H9 (cell line): ENCODE results near the gene PIP5K1A. TPM values are rescaled to one million over a fixed set of nuclear protein-coding genes. Genes with fewer than 3 reads are reported as not detected.

Experiments used
- DNase-seq: peaks from one replicate; pipeline ENCODE4 v3.0.0-alpha.2; 2017
- H2AFZ ChIP-seq: one replicate; pipeline ENCODE4 v1.6.1; 2013; ENCODE audit warnings: mild to moderate bottlenecking, low read length, control low read depth, moderate library complexity
- H2AK5ac ChIP-seq: 2 replicates; pipeline ENCODE4 v1.6.1; 2013; ENCODE audit warnings: low read length, control low read depth, mixed read lengths; ENCODE audit not compliant: insufficient read length
- H2BK120ac ChIP-seq: one replicate; pipeline ENCODE4 v1.6.1; 2013; ENCODE audit warnings: low read depth, mild to moderate bottlenecking, low read length, control low read depth, inconsistent platforms; ENCODE audit not compliant: poor library complexity, severe bottlenecking
- H2BK12ac ChIP-seq: 2 replicates; pipeline ENCODE4 v1.6.1; 2013; ENCODE audit warnings: low read length, control low read depth, mixed read lengths, low read depth; ENCODE audit not compliant: insufficient read length
- H2BK15ac ChIP-seq: 2 replicates; pipeline ENCODE4 v1.6.1; 2013; ENCODE audit warnings: low read depth, low read length, control low read depth
- H2BK20ac ChIP-seq: one replicate; pipeline ENCODE4 v1.6.1; 2013; ENCODE audit warnings: low read depth, mild to moderate bottlenecking, low read length, control low read depth, inconsistent platforms; ENCODE audit not compliant: poor library complexity, severe bottlenecking
- H2BK5ac ChIP-seq: 2 replicates; pipeline ENCODE4 v1.6.1; 2013; ENCODE audit warnings: low read length, control low read depth, mixed read lengths; ENCODE audit not compliant: insufficient read length
- H3K14ac ChIP-seq: 2 replicates; pipeline ENCODE4 v1.6.1; 2013; ENCODE audit warnings: low read length, control low read depth; ENCODE audit not compliant: insufficient read depth
- H3K18ac ChIP-seq: 2 replicates; pipeline ENCODE4 v1.6.1; 2013; ENCODE audit warnings: low read depth, mild to moderate bottlenecking, mixed read lengths, low read length, control low read depth; ENCODE audit not compliant: insufficient read length
- H3K23ac ChIP-seq: 2 replicates; pipeline ENCODE4 v1.6.1; 2013; ENCODE audit warnings: low read length, control low read depth, mixed read lengths, low read depth; ENCODE audit not compliant: insufficient read length
- H3K23me2 ChIP-seq: 2 replicates; pipeline ENCODE4 v1.6.1; 2013; ENCODE audit warnings: low read depth, mild to moderate bottlenecking, mixed read lengths, low read length, control low read depth; ENCODE audit not compliant: insufficient read length, poor library complexity, severe bottlenecking
- H3K27ac ChIP-seq: 2 replicates; pipeline ENCODE4 v1.5.1; 2013; ENCODE audit warnings: low read length, control low read depth, mixed read lengths, low read depth; ENCODE audit not compliant: insufficient read length
- H3K27me3 ChIP-seq: 2 replicates; pipeline ENCODE4 v1.6.1; 2013; ENCODE audit warnings: low read length, control low read depth, inconsistent platforms; ENCODE audit not compliant: insufficient read depth
- H3K4ac ChIP-seq: 2 replicates; pipeline ENCODE4 v1.6.1; 2013; ENCODE audit warnings: low read depth, mild to moderate bottlenecking, control low read depth, inconsistent platforms, low read length, moderate library complexity
- H3K4me1 ChIP-seq: 2 replicates; pipeline ENCODE4 v1.6.1; 2013; ENCODE audit warnings: low read length, control low read depth, inconsistent platforms; ENCODE audit not compliant: insufficient read depth
- H3K4me2 ChIP-seq: 2 replicates; pipeline ENCODE4 v1.6.1; 2013; ENCODE audit warnings: low read length, control low read depth, mixed read lengths; ENCODE audit not compliant: insufficient read length, insufficient read depth
- H3K56ac ChIP-seq: 2 replicates; pipeline ENCODE4 v1.6.1; 2013; ENCODE audit warnings: low read depth, mild to moderate bottlenecking, mixed read lengths, low read length, control low read depth; ENCODE audit not compliant: insufficient read length
- H3K79me1 ChIP-seq: 2 replicates; pipeline ENCODE4 v1.6.1; 2013; ENCODE audit warnings: low read depth, mild to moderate bottlenecking, moderate library complexity, low read length, control low read depth, inconsistent platforms; ENCODE audit not compliant: insufficient read depth, poor library complexity, severe bottlenecking
- H3K79me2 ChIP-seq: 2 replicates; pipeline ENCODE4 v1.6.1; 2013; ENCODE audit warnings: low read length, control low read depth, inconsistent platforms; ENCODE audit not compliant: insufficient read depth
- H3K9ac ChIP-seq: 2 replicates; pipeline ENCODE4 v1.6.1; 2013; ENCODE audit warnings: low read length, control low read depth, mixed read lengths; ENCODE audit not compliant: insufficient read length; ENCODE audit errors: extremely low read depth
- H3K9me3 ChIP-seq: one replicate; pipeline ENCODE4 v1.6.1; 2013; ENCODE audit warnings: low read depth, low read length, inconsistent platforms; ENCODE audit not compliant: control insufficient read depth
- H3T11ph ChIP-seq: one replicate; pipeline ENCODE4 v1.6.1; 2013; ENCODE audit warnings: mild to moderate bottlenecking, low read length, control low read depth, inconsistent platforms
- H4K20me1 ChIP-seq: one replicate; pipeline ENCODE4 v1.6.1; 2013; ENCODE audit not compliant: control insufficient read depth, insufficient read length, insufficient read depth
- H4K5ac ChIP-seq: 2 replicates; pipeline ENCODE4 v1.6.1; 2013; ENCODE audit warnings: low read depth, mild to moderate bottlenecking, mixed read lengths, low read length, control low read depth; ENCODE audit not compliant: insufficient read length
- H4K8ac ChIP-seq: replicated peaks from 2 replicates; pipeline ENCODE4 v1.6.1; 2013; ENCODE audit warnings: low read length, control low read depth, mixed read lengths, low read depth; ENCODE audit not compliant: insufficient read length
- H4K91ac ChIP-seq: 2 replicates; pipeline ENCODE4 v1.6.1; 2013; ENCODE audit warnings: low read depth, mild to moderate bottlenecking, moderate library complexity, mixed read lengths, low read length, control low read depth; ENCODE audit not compliant: insufficient read length
- H3K27ac Mint-ChIP-seq, 3 experiments: 2 replicates in 2 of 3; 3 replicates in 1 of 3; pipeline ENCODE4 v1.8.0; 2020 to 2021; ENCODE audit warnings: mixed read lengths in 3 of 3, mild to moderate bottlenecking in 1 of 3, moderate library complexity in 1 of 3
- H3K27me3 Mint-ChIP-seq: 2 replicates; pipeline ENCODE4 v1.8.0; 2021; ENCODE audit warnings: low read depth, mild to moderate bottlenecking, moderate library complexity, mixed read lengths
- H3K36me3 Mint-ChIP-seq, 3 experiments: 2 replicates in 2 of 3; 3 replicates in 1 of 3; pipeline ENCODE4 v1.8.0; 2020 to 2021; ENCODE audit warnings: low read depth in 3 of 3, mixed read lengths in 3 of 3; ENCODE audit not compliant: insufficient read depth in 1 of 3
- H3K4me1 Mint-ChIP-seq, 2 experiments: 2 replicates each; pipeline ENCODE4 v1.8.0; 2020; ENCODE audit warnings: mixed read lengths in 2 of 2
- H3K4me3 Mint-ChIP-seq, 2 experiments: 2 replicates in 1 of 2; 3 replicates in 1 of 2; pipeline ENCODE4 v1.8.0; 2020 to 2021; ENCODE audit warnings: mild to moderate bottlenecking in 2 of 2, mixed read lengths in 2 of 2, moderate library complexity in 1 of 2
- H3K9me3 Mint-ChIP-seq, 2 experiments: 2 replicates in 1 of 2; 3 replicates in 1 of 2; pipeline ENCODE4 v1.8.0; 2020; ENCODE audit warnings: mild to moderate bottlenecking in 2 of 2, mixed read lengths in 2 of 2, moderate library complexity in 1 of 2
- CTCF ChIP-seq: fragments of 200-600 bp; sonication (generic); conservative IDR thresholded peaks from 3 replicates; pipeline ENCODE4 v1.8.0; 2021; ENCODE audit warnings: antibody characterized with exemption, mild to moderate bottlenecking
- WGBS: extraction: QIAGEN DNeasy Blood & Tissue Kit; methylation state at CpG from one replicate; pipeline ENCODE4 v1.1.7; 2013; ENCODE audit warnings: missing lambda C conversion rate, low lambda C conversion rate, mixed read lengths; ENCODE audit not compliant: insufficient read length; ENCODE audit errors: extremely low coverage; 5-methylcytosine and 5-hydroxymethylcytosine counted together
- total RNA-seq: library from RNA; stranded (reverse); gene quantifications from 2 replicates; pipeline ENCODE4 v1.2.1, GENCODE V29; 2021

PIP5K1A gene
- total RNA-seq, 1 experiment from 2014 or later, result 94.6 TPM

DNA sequence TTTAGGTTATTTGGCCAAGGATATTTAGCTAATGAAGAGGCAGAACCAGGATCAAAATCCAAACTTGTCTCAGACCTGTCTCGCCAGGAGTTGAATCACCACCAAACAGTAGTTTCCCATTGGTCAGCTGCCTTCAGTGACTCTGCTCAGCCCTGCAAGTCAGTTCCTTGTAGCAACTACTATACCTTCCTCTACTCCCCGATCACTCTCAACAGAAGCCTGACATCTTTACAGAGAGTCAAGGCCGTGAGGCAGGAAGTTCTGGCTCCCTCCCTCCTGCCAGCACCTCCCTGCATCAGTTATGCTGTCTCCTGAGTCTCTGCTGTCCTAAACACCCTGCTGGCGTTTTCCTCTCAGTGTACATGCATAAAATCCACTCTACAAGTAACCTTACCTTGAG, 69.4 kb downstream of the PIP5K1A start:
- Histone ChIP-seq H3K79me2 (no peaks in the 10 kb centered on the region), H2BK12ac (no peak overlapping the region), H3K4ac (no peak overlapping the region), H3K27ac (no peak overlapping the region), H2BK15ac (no peak overlapping the region), H2AFZ (no peak overlapping the region), H3K18ac (no peak overlapping the region), H3T11ph (no peak overlapping the region), H2BK120ac (no peak overlapping the region), H3K79me1 (no peaks in the 10 kb centered on the region), H2BK20ac (no peak overlapping the region), H3K9me3 (no peaks in the 10 kb centered on the region), H3K56ac (no peak overlapping the region), H3K23ac (no peak overlapping the region), H3K4me2 (no peak overlapping the region), H4K20me1 (no peaks in the 10 kb centered on the region), H2AK5ac (no peak overlapping the region), H3K23me2 (no peaks in the 10 kb centered on the region), H3K4me1 (no peaks in the 10 kb centered on the region), H4K5ac (no peak overlapping the region), H3K9ac (no peak overlapping the region), H3K14ac (no peak overlapping the region), H2BK5ac (no peak overlapping the region), H4K91ac (no peak overlapping the region), H3K27me3 (no peaks in the 10 kb centered on the region), H4K8ac (no peak overlapping the region)
- no peak overlapping the region for H3K27ac Mint-ChIP-seq
- DNase-seq, result no peak
- H3K9me3 Mint-ChIP-seq, result no peaks in the 10 kb centered on the region
- WGBS, result no CpG with 5 or more reads among the region's 4 CpGs
- no peak for TF ChIP-seq CTCF
- H3K4me3 Mint-ChIP-seq, result no peak overlapping the region
- H3K27me3 Mint-ChIP-seq, result no peaks in the 10 kb centered on the region
- H3K4me1 Mint-ChIP-seq, result no peaks in the 10 kb centered on the region
- peaks cover 41 to 63% (median 57%) of the 10 kb centered on the region in 3 experiments; a peak in 6 of 7 replicates for H3K36me3 Mint-ChIP-seq
